VCaP (cell line): ENCODE measurements around the gene CDH26.

ENCODE experiments used
- H3K27ac ChIP-seq: fragments of 450-650 bp; 2 replicates; pipeline ENCODE4 v1.5.1; 2017
- CTCF ChIP-seq: fragments of 450-650 bp; conservative IDR thresholded peaks from 2 replicates; pipeline ENCODE4 v1.5.1; 2017; ENCODE audit warnings: mild to moderate bottlenecking, moderate library complexity

CDH26 gene

GRCh38 chr20:60016406-60016805 is 58.2 kb downstream of the CDH26 start:
- no peak overlapping the region for H3K27ac ChIP-seq
- TF ChIP-seq CTCF, result no peak

- no peak for TF ChIP-seq CTCF
Observed at GRCh38 chr20:60020251-60020650, 62.0 kb downstream of the CDH26 start.

DNA sequence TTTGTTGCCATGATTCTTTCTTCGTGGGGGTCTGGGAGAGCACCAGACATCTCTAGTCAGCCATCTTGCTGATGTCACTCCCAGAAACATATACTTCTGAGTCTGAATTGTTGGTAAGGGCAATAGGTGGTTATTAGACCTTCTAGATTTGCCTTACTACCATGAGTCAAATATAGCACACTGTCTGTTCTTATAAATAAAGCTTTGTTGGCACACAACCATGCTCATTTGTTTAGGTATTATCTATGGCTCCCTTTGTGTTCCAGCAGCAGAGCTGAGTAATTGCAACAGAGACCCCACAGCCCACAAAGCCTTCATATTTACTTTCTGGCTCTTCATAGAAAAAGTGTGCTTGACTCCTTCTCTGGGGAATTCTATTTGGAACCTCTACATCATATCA is 62.9 kb downstream of the CDH26 start:
- no peak for TF ChIP-seq CTCF

More at GRCh38 chr20:60020251-60020650, 62.0 kb downstream of the CDH26 start:
- H3K27ac ChIP-seq, result no peak overlapping the region

DNA sequence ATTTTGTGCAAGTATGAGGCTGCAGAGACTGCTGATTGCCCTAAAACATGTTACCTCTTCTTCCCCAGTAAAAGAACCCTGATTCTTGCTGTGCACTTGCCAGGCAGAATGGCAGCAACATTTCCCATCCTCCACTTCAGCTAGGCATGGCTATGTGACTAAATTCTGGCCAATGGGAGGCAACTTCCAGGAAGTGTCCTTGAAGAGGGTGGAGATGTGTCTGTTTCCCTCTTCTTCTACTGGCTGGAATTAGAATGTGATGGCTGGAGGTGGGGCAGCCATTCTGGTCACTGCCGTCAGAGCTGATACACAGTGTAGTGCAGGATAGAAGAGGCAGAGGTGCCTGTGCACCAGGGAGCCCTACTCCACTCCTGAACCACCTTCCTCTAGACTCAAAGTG is 64.6 kb downstream of the CDH26 start:
- no peak for TF ChIP-seq CTCF
- no peak overlapping the region for H3K27ac ChIP-seq

More for the DNA sequence above, 62.9 kb downstream of the CDH26 start:
- no peak overlapping the region for H3K27ac ChIP-seq

GRCh38 chr20:60024245-60024644 is 66.0 kb downstream of the CDH26 start:
- no peak for TF ChIP-seq CTCF

DNA sequence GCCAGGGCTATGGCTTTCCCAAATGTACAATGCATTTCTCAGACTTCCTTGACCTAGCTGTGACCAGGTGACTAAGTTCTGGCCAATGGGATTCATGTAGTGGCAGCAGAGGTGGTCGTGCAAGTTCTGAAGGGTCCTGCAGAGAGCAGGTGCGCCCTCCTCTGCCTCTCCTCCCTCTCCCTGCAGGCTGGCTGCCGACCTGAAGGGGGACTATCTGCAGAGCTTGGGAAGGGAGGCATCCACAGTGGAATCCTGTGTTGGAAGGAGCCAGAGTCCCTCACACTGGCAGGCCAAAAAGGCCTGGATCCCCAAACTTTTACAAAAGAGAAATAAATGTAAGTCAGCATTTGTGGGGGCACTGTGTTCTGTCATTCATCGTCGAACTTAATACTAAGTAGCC is 66.6 kb downstream of the CDH26 start:
- no peak for TF ChIP-seq CTCF
- no peak overlapping the region for H3K27ac ChIP-seq

More at GRCh38 chr20:60024245-60024644, 66.0 kb downstream of the CDH26 start:
- H3K27ac ChIP-seq, result no peak overlapping the region

- H3K27ac ChIP-seq, result no peak overlapping the region
- no peak for TF ChIP-seq CTCF
Observed at GRCh38 chr20:60026010-60026409, 67.8 kb downstream of the CDH26 start.

GRCh38 chr20:60030471-60030870 is 72.2 kb downstream of the CDH26 start:
- H3K27ac ChIP-seq, result no peak overlapping the region
- no peak for TF ChIP-seq CTCF
